Panc1 (cell line): ENCODE results near the gene YTHDC2. TPM values are rescaled to one million over a fixed set of nuclear protein-coding genes. Genes with fewer than 3 reads are reported as not detected.

Experiments used
- ATAC-seq: fragments of 200-7000 bp; cut with Tn5 transposase; 2 replicates; pipeline ENCODE4 v1.9.1; 2020; ENCODE audit warnings: mild to moderate bottlenecking, moderate library complexity
- BruUV-seq: library from RNA; stranded (reverse); fragments of 400-500 nt; replicated peaks from 2 replicates; lab custom pipeline; 2021; lab: Mats Ljungman, UMichigan
- CTCF ChIA-PET: fragments of 300-600 bp; sonication (Branson Sonifier 250); formaldehyde crosslinking; loops from one replicate; lab custom pipeline; 2022; ENCODE audit warnings: antibody characterized with exemption; lab: Charles Lee
- POLR2A ChIA-PET: fragments of 300-600 bp; sonication (Branson Sonifier 250); formaldehyde crosslinking; loops from one replicate; lab custom pipeline; 2022; ENCODE audit warnings: antibody characterized with exemption; lab: Charles Lee
- DNase-seq: peaks from one replicate; pipeline ENCODE4 v3.0.0-alpha.2; 2010; ENCODE audit warnings: low read depth, low spot score
- H3K27ac ChIP-seq: 2 replicates; pipeline ENCODE4 v1.5.1; 2011; ENCODE audit warnings: mild to moderate bottlenecking, low read length, inconsistent platforms
- H3K27me3 ChIP-seq: fragments of 200-500 bp; sonication (Bioruptor generic); 2 replicates; pipeline ENCODE4 v1.6.0; 2014; ENCODE audit warnings: low read length, inconsistent platforms; ENCODE audit not compliant: control insufficient read depth, insufficient read depth
- H3K36me3 ChIP-seq: fragments of 200-500 bp; sonication (Bioruptor generic); 2 replicates; pipeline ENCODE4 v1.5.1; 2014; ENCODE audit warnings: inconsistent platforms, mild to moderate bottlenecking, low read length, moderate library complexity; ENCODE audit not compliant: control insufficient read depth, insufficient read depth
- H3K4me1 ChIP-seq: 2 replicates; pipeline ENCODE4 v1.5.1; 2011; ENCODE audit warnings: inconsistent platforms, mild to moderate bottlenecking, low read length, moderate library complexity; ENCODE audit not compliant: control insufficient read depth, insufficient read depth
- H3K4me3 ChIP-seq, 2 experiments: 2 replicates each; pipeline ENCODE4 v1.5.1; 2011 to 2012; ENCODE audit warnings: low read depth in 2 of 2, low read length in 2 of 2, mild to moderate bottlenecking in 2 of 2, inconsistent platforms in 1 of 2, moderate library complexity in 1 of 2
- H3K9me3 ChIP-seq: fragments of 200-500 bp; sonication (Bioruptor generic); 2 replicates; pipeline ENCODE4 v1.5.1; 2014; ENCODE audit warnings: low read depth, mild to moderate bottlenecking, inconsistent platforms, low read length, moderate library complexity; ENCODE audit not compliant: control insufficient read depth, insufficient read depth
- CTCF ChIP-seq: fragments of 450-650 bp; IDR thresholded peaks from 2 replicates; pipeline ENCODE4 v1.5.1; 2017; ENCODE audit warnings: mild to moderate bottlenecking
- POLR2AphosphoS5 ChIP-seq: IDR thresholded peaks from 2 replicates; pipeline ENCODE4 v1.6.1; 2012; ENCODE audit warnings: mild to moderate bottlenecking, low read depth, low read length, moderate library complexity
- SIN3A ChIP-seq: IDR thresholded peaks from 2 replicates; pipeline ENCODE4 v1.6.1; 2012; ENCODE audit warnings: low read depth, mild to moderate bottlenecking, low read length, moderate library complexity, borderline replicate concordance; ENCODE audit not compliant: insufficient read depth
- TCF7L2 ChIP-seq: IDR thresholded peaks from 2 replicates; pipeline ENCODE4 v1.6.1; 2011; ENCODE audit warnings: mild to moderate bottlenecking, low read depth, low read length, inconsistent platforms
- in situ Hi-C: cut with HindIII; loops from 2 replicates; pipeline ENCODE4 v1.10.0; 2016; ENCODE audit warnings: low sequenced_read_pairs, low pct_unique_long_range_greater_than_20kb
- intact Hi-C: fragments of 100-400 bp; cut with micrococcal nuclease; formaldehyde crosslinking; loops from one replicate; pipeline ENCODE4 v1.10.0; 2022; ENCODE audit not compliant: unreplicated experiment
- total RNA-seq: library from RNA; stranded (reverse); gene quantifications from one replicate; pipeline ENCODE4 v1.2.1, GENCODE V29; 2021; ENCODE audit not compliant: unreplicated experiment
- TF ChIP-seq, protein P1 (sequence below), 2 experiments: IDR thresholded peaks; 2 replicates each; pipeline ENCODE4 v1.6.1; 2011 to 2012; ENCODE audit warnings: low read depth in 2 of 2, control low read depth in 1 of 2, low read length in 1 of 2, mild to moderate bottlenecking in 1 of 2, moderate library complexity in 1 of 2; ENCODE audit not compliant: insufficient read depth in 1 of 2

YTHDC2 gene
- total RNA-seq, 1 experiment from 2014 or later: 21.7 TPM

DNA sequence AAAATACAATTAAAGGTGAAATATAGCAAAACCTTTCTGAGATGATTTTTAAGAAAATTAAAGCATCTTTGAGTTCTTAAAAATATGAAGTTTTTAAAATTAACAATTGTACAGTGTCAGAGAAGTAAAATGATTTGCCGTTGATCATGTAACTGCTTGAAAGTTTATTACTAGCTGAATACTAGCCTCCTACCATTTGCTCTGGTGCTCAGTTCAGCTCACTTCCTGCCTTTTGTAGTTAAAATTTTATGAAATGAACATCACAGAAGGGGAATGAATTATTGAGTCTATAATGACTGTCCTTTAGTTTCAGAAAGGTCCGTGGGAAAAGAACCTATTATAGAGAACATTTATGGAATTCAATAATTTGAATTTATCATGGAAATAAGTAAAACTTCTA is 9.7 kb downstream of the YTHDC2 start:
- no peaks in the 10 kb centered on the region for H3K9me3 ChIP-seq
- intact Hi-C loops: no loop called here
- in situ Hi-C loops: no loop called here
- no peak for DNase-seq
- H3K4me3 ChIP-seq: no peak overlapping the region
- no peaks in the 10 kb centered on the region for H3K4me1 ChIP-seq
- ChIA-PET CTCF (no interaction called here), POLR2A (no interaction called here)
- no TSS peak for BruUV-seq
- no peak overlapping the region for H3K27ac ChIP-seq
- no peaks in the 10 kb centered on the region for H3K27me3 ChIP-seq
- TF ChIP-seq TCF7L2 (no peak), SIN3A (no peak)
- H3K36me3 ChIP-seq: no peaks in the 10 kb centered on the region; the same call in 1 of the 2 replicates
- ATAC-seq: no peak

GRCh38 chr5:113524927-113525326 is 11.4 kb downstream of the YTHDC2 start:
- Histone ChIP-seq H3K27me3 (no peaks in the 10 kb centered on the region), H3K36me3 (no peaks in the 10 kb centered on the region; the same call in 1 of the 2 replicates), H3K4me1 (no peaks in the 10 kb centered on the region), H3K27ac (no peak overlapping the region), H3K4me3 (no peak overlapping the region), H3K9me3 (no peaks in the 10 kb centered on the region)
- in situ Hi-C loops (no loop called here), intact Hi-C loops (no loop called here)
- TF ChIP-seq SIN3A: no peak
- TF ChIP-seq, protein P1, sequence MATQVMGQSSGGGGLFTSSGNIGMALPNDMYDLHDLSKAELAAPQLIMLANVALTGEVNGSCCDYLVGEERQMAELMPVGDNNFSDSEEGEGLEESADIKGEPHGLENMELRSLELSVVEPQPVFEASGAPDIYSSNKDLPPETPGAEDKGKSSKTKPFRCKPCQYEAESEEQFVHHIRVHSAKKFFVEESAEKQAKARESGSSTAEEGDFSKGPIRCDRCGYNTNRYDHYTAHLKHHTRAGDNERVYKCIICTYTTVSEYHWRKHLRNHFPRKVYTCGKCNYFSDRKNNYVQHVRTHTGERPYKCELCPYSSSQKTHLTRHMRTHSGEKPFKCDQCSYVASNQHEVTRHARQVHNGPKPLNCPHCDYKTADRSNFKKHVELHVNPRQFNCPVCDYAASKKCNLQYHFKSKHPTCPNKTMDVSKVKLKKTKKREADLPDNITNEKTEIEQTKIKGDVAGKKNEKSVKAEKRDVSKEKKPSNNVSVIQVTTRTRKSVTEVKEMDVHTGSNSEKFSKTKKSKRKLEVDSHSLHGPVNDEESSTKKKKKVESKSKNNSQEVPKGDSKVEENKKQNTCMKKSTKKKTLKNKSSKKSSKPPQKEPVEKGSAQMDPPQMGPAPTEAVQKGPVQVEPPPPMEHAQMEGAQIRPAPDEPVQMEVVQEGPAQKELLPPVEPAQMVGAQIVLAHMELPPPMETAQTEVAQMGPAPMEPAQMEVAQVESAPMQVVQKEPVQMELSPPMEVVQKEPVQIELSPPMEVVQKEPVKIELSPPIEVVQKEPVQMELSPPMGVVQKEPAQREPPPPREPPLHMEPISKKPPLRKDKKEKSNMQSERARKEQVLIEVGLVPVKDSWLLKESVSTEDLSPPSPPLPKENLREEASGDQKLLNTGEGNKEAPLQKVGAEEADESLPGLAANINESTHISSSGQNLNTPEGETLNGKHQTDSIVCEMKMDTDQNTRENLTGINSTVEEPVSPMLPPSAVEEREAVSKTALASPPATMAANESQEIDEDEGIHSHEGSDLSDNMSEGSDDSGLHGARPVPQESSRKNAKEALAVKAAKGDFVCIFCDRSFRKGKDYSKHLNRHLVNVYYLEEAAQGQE (IDR thresholded peaks at IDR 0.05; ENCODE audit: insufficient read depth in 1 of 2, low read depth in 2 of 2, low read length in 1 of 2): no peak
- TF ChIP-seq TCF7L2: no peak
- no peak for TF ChIP-seq POLR2AphosphoS5
- TF ChIP-seq CTCF: no peak
- DNase-seq (no peak), ATAC-seq (no peak)
- ChIA-PET POLR2A (no interaction called here), CTCF (no interaction called here)
- BruUV-seq: no TSS peak

DNA sequence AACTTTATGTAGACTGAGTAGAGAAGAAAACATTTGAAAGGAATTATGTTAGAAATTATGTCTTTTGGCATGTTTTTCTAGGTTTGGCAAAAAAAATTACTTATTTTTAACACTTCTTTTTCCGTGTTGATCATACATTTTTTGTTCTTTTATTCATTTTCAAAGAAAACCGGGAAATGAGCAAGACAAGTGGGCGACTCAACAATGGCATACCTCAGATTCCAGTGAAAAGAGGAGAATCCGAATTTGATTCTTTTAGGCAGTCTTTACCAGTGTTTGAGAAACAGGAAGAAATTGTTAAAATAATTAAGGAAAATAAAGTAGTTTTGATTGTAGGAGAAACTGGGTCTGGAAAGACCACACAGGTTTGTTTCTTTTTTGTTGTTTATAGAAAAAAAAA is 12.9 kb downstream of the YTHDC2 start:
- Histone ChIP-seq H3K36me3 (no peaks in the 10 kb centered on the region; the same call in 1 of the 2 replicates), H3K27me3 (no peaks in the 10 kb centered on the region), H3K4me1 (no peaks in the 10 kb centered on the region), H3K9me3 (peaks cover 11% of the 10 kb centered on the region), H3K4me3 (no peak overlapping the region), H3K27ac (no peak overlapping the region)
- in situ Hi-C loops: no loop called here
- intact Hi-C loops: no loop called here
- no peak for DNase-seq
- POLR2A ChIA-PET: no interaction called here
- no peak for TF ChIP-seq TCF7L2
- TF ChIP-seq SIN3A: no peak
- TF ChIP-seq CTCF: no peak
- TF ChIP-seq POLR2AphosphoS5: no peak
- TF ChIP-seq, protein P1 (IDR thresholded peaks at IDR 0.05; ENCODE audit: insufficient read depth in 1 of 2, low read depth in 2 of 2, low read length in 1 of 2): no peak
- CTCF ChIA-PET: no interaction called here
- no TSS peak for BruUV-seq
- no peak for ATAC-seq
